A673 (cell line): Measurements from ENCODE around the gene SFT2D1.

Source experiments
- CTCF ChIP-seq: fragments of 300-800, 200-600 bp; sonication (generic); conservative IDR thresholded peaks from 2 replicates; pipeline ENCODE4 v1.5.1; 2017; ENCODE audit warnings: low read depth, mild to moderate bottlenecking, antibody characterized with exemption, low read length, moderate library complexity, mixed read lengths
- EZH2 ChIP-seq: fragments of 200-600 bp; sonication (generic); IDR thresholded peaks from 2 replicates; pipeline ENCODE4 v1.6.1; 2017; ENCODE audit warnings: borderline replicate concordance, low read depth, mild to moderate bottlenecking, mixed read lengths, antibody characterized with exemption, low read length; ENCODE audit not compliant: poor library complexity, severe bottlenecking

DNA sequence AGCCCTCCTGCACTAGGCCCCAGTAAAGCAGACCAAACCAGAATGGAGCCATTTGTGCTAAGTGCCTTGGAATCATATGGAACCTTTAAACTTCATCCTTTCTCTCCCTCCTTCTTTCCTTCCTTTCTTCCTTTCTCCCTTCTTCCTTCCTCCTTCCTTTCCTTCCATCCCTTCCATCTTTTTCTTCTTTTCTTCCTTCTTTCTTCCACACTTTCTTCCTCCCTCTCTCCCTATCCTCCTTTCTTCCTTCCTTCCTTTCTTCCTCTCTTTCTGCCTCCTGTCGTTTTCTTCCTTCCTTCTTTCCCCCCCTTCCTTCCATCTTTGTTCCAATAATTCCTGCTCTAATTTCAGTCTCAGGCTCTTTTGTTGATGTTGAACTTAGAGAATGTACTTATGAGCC lies 11.2 kb upstream of the SFT2D1 start:
- TF ChIP-seq CTCF = no peak
- TF ChIP-seq EZH2 = no peak
